GM23248 (cell line): ENCODE data around the gene APOOL.

ENCODE experiments used
- EZH2 ChIP-seq: fragments of 200-600 bp; sonication (generic); IDR thresholded peaks from 2 replicates; pipeline ENCODE4 v1.6.1; 2018; ENCODE audit warnings: antibody characterized with exemption, mild to moderate bottlenecking; ENCODE audit not compliant: insufficient read depth, poor library complexity, severe bottlenecking
- EZH2phosphoT487 ChIP-seq: fragments of 200-600 bp; sonication (generic); IDR thresholded peaks from 2 replicates; pipeline ENCODE4 v1.6.1; 2018; ENCODE audit warnings: antibody characterized with exemption, moderate library complexity, mild to moderate bottlenecking, low read depth; ENCODE audit not compliant: insufficient read depth

GRCh38 chrX:85084770-85085393, 81.2 kb downstream of the APOOL start:
- TF ChIP-seq EZH2phosphoT487 (no peak), EZH2 (no peak)
